HEK293T (cell line): Measurements from ENCODE around the gene C10orf105.

Source experiments
- CTCF ChIA-PET: fragments of 350-600 bp; formaldehyde crosslinking; extraction: SDS; loops from one replicate; lab custom pipeline; 2021; ENCODE audit warnings: antibody characterized with exemption, inconsistent platforms; lab: Yijun Ruan, JAX
- POLR2A ChIA-PET: fragments of 350-600 bp; formaldehyde crosslinking; extraction: SDS; loops from one replicate; lab custom pipeline; 2020; ENCODE audit warnings: antibody characterized with exemption, inconsistent platforms; lab: Yijun Ruan, JAX
- DNase-seq: peaks from one replicate; pipeline ENCODE4 v3.0.0; 2012; ENCODE audit warnings: mixed read lengths; ENCODE audit errors: extremely low spot score
- ARNT ChIP-seq: fragments of 450-650 bp; IDR thresholded peaks from 2 replicates; pipeline ENCODE4 v1.6.1; 2017; ENCODE audit warnings: mild to moderate bottlenecking
- BHLHE40 ChIP-seq: fragments of 450-650 bp; IDR thresholded peaks from 2 replicates; pipeline ENCODE4 v1.6.1; 2016; ENCODE audit warnings: mild to moderate bottlenecking, moderate library complexity, borderline replicate concordance
- CTBP1 ChIP-seq: fragments of 450-650 bp; IDR thresholded peaks from 2 replicates; pipeline ENCODE4 v1.6.1; 2016; ENCODE audit warnings: borderline replicate concordance
- ELF4 ChIP-seq: fragments of 450-650 bp; IDR thresholded peaks from 2 replicates; pipeline ENCODE4 v1.6.1; 2017; ENCODE audit warnings: antibody characterized with exemption
- FOXA1 ChIP-seq: fragments of 450-650 bp; IDR thresholded peaks from 2 replicates; pipeline ENCODE4 v1.6.1; 2016; ENCODE audit warnings: mild to moderate bottlenecking
- FOXK2 ChIP-seq: fragments of 450-650 bp; IDR thresholded peaks from 2 replicates; pipeline ENCODE4 v1.6.1; 2016; ENCODE audit warnings: mild to moderate bottlenecking
- FOXM1 ChIP-seq: fragments of 450-650 bp; IDR thresholded peaks from 2 replicates; pipeline ENCODE4 v1.6.1; 2017; ENCODE audit warnings: mild to moderate bottlenecking, borderline replicate concordance
- HDGF ChIP-seq: fragments of 450-650 bp; IDR thresholded peaks from 2 replicates; pipeline ENCODE4 v1.6.1; 2017; ENCODE audit warnings: antibody characterized with exemption, borderline replicate concordance
- L3MBTL2 ChIP-seq: fragments of 450-650 bp; conservative IDR thresholded peaks from 2 replicates; pipeline ENCODE4 v1.6.1; 2016; ENCODE audit warnings: mild to moderate bottlenecking
- LEF1 ChIP-seq: fragments of 450-650 bp; IDR thresholded peaks from 2 replicates; pipeline ENCODE4 v1.6.1; 2017; ENCODE audit warnings: mild to moderate bottlenecking, borderline replicate concordance
- NFRKB ChIP-seq: fragments of 450-650 bp; IDR thresholded peaks from 2 replicates; pipeline ENCODE4 v1.6.1; 2016; ENCODE audit warnings: mild to moderate bottlenecking, moderate library complexity
- SP1 ChIP-seq: fragments of 450-650 bp; IDR thresholded peaks from 2 replicates; pipeline ENCODE4 v1.6.1; 2017
- SUZ12 ChIP-seq: fragments of 450-650 bp; IDR thresholded peaks from 2 replicates; pipeline ENCODE4 v1.6.1; 2016; ENCODE audit warnings: mild to moderate bottlenecking
- TARDBP ChIP-seq: fragments of 450-650 bp; IDR thresholded peaks from 2 replicates; pipeline ENCODE4 v1.6.1; 2016
- ZNF384 ChIP-seq: fragments of 450-650 bp; IDR thresholded peaks from 2 replicates; pipeline ENCODE4 v1.6.1; 2016
- TF ChIP-seq, protein P1 (sequence below): fragments of 450-650 bp; IDR thresholded peaks from 2 replicates; pipeline ENCODE4 v1.6.1; 2016

C10orf105 gene

DNA sequence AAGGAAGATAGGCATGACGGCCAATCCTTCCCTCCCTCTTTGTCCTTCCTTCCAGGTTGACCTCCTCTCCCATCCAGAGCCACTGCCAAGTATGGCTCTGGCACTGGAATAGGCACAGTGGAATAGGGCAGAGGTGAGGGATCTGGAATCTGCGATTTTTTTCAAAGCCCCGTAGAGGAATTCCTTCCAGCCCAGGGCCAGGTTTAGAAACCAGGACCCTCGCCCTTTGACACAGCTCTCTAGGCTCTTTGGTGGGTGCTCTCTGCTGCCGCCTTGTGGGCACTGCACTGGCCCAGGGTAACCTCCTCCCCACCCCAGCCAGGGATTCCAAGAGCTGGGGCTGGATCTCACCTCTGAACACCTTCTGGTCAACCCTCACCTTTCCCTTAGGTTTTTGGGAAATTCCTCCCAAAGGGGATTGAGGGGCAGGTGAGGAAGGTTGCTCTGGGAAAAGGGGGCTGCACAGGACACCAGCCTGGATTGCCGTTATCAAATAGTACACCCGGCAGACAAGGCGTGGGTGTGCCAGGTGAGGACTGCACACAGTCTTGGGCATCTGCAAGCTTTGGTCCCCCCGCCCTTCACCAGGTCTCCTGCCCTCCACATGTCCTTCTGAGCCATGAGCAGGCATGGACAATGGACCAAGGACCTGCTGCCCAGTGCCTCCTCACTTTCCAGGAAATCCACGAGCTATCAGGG, 22.8 kb downstream of the C10orf105 start:
- TF ChIP-seq FOXM1 (no peak), FOXK2 (no peak), CTBP1 (no peak), SUZ12 (no peak)
- peak; percentile 83 for DNase-seq

DNA sequence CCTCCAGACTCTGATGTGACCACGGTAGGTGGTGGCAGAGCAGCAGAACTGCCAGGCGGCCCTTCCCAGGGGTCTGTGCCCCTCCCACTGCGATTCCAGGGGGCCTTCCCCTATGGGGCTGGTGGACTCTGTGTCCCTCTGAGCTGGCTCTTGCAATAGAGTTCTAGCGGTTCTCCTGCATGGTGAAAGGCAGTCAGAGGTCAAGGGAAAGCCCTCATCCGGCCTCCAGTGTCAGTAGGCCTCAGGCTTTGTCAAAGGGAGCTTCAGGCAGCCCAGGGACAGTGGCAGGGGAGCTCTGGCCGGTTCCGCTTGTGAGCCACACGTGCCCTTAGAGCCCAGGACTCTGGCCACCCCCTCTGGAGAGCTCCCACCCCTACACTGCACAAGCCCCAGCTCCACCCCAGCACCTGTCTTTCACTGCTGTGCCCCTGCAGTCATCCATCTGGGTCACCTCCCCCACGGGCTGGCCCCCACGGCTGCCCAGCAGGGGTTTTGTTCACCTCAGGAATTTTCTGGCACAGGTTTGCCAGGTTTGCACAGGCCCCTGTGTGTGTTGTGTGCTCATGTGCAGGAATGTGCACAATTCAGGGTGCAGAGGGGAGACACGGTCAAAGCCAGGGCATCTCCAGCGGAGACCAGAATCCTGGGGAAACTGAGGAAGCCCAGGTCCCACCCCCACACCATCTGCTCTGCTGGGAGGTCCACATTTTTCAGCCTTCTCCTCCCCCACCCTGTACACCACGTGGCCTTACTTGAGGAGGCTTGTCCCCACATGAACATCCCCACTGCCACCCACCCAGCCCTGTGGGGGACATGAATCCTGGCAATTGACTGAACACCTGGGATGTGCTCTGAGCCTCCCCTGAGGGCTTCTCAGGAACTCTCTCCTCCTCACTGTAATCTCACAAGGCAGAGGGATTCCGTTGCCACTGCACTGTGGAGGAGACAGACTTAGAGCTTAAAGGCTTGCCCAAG, 23.8 kb downstream of the C10orf105 start:
- CTCF ChIA-PET = interaction anchor here (0.6 to 2.8 kb wide), 22 partner anchors 9 to 386 kb away, joined by 3 to 37 read pairs (median 4); no protein-coding TSS in a partner anchor
- POLR2A ChIA-PET = no interaction called here
- TF ChIP-seq HDGF (no peak), CTBP1 (no peak), NFRKB (no peak), LEF1 (no peak), SUZ12 (no peak), FOXA1 (no peak), ELF4 (no peak), FOXK2 (no peak), ARNT (no peak), ZNF384 (no peak), L3MBTL2 (no peak), SP1 (no peak), BHLHE40 (no peak), FOXM1 (no peak), TARDBP (no peak)
- TF ChIP-seq, protein P1, sequence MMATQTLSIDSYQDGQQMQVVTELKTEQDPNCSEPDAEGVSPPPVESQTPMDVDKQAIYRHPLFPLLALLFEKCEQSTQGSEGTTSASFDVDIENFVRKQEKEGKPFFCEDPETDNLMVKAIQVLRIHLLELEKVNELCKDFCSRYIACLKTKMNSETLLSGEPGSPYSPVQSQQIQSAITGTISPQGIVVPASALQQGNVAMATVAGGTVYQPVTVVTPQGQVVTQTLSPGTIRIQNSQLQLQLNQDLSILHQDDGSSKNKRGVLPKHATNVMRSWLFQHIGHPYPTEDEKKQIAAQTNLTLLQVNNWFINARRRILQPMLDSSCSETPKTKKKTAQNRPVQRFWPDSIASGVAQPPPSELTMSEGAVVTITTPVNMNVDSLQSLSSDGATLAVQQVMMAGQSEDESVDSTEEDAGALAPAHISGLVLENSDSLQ = no peak
- no peak for DNase-seq

More for the DNA sequence above, 22.8 kb downstream of the C10orf105 start:
- ChIA-PET CTCF (interaction anchor here (0.6 to 2.8 kb wide), 27 partner anchors 10 to 387 kb away, joined by 3 to 37 read pairs (median 4); no protein-coding TSS in a partner anchor), POLR2A (interaction anchor here (0.6 kb wide), 1 partner anchor 11 kb away, joined by 3 read pairs; no protein-coding TSS in a partner anchor)

DNA sequence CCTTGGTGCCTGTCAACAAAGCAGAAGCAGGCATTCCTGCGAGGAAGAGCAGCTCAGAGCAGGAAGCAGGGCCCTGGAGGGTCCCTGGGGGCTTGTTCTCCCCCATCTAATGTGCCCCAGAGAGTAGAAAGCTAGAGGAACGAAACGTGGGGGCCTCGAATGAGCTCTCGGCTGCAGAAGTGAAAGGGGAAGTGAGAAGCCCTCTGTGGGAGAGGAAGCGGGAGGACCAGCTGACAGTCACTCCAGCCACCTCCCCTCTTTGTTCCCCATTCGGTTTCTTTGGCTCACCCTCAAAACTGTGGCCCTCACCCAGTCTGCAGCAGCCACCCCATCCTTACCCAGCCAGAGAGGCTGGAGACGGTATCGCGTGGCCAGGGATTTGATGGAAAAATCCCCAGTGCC, 25.0 kb downstream of the C10orf105 start:
- no peak for TF ChIP-seq ELF4
- TF ChIP-seq FOXA1 = no peak
- no peak for TF ChIP-seq ZNF384
- TF ChIP-seq BHLHE40 = no peak
- TF ChIP-seq FOXK2 = no peak
- DNase-seq = no peak
- POLR2A ChIA-PET = no interaction called here
- CTCF ChIA-PET = interaction anchor here (0.6 to 1.1 kb wide), 2 partner anchors 13 to 64 kb away, joined by 3 read pairs; no protein-coding TSS in a partner anchor

DNA sequence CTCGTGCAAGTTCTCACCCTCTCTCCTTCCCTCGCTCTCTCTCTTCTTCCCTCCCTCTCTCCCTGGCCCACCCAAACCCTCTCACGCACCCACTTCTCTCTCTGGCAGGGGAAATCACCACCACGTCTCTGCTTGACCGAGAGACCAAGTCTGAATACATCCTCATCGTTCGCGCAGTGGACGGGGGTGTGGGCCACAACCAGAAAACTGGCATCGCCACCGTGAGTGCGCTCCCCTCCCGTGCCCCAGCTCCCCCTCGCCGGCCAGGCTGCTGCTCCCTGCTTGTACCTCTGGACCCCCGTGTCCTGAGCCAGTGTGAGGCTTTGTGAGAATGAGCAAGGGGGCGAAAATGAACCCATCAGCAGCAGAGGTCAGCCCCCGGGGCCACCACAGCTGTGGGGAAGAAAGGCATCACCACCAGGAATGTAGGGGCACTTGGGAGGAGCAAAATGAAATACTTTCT, 25.5 kb downstream of the C10orf105 start:
- POLR2A ChIA-PET = interaction anchor here (0.7 kb wide), 1 partner anchor 72 kb away, joined by 3 read pairs; no protein-coding TSS in a partner anchor
- DNase-seq = no peak

DNA sequence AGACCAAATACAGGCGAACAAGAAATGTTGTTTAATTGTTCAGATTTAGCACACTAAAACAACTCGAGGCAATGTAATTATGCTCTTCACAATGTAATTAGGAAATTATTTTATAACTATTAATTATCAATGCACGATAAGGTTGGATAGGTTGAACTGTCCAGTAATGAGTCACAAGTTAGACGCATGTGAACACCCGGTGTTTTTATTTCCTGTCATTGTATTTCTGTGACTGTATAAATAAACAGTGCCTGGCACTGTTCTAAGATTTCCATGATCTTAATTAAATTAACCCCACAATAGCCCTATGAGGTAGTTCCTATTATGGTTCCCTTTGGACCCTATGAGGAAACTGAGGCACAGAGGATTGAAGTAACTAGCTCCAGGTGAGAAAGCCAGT, 26.2 kb downstream of the C10orf105 start:
- POLR2A ChIA-PET = interaction anchor here (0.7 kb wide), 1 partner anchor 71 kb away, joined by 3 read pairs; no protein-coding TSS in a partner anchor
- DNase-seq = no peak
- CTCF ChIA-PET = interaction anchor here (0.6 to 1.6 kb wide), 3 partner anchors 15 to 80 kb away, joined by 3 to 8 read pairs (median 4); partner anchors contain the start of gene VSIR
- TF ChIP-seq, protein P1 = no peak
- TF ChIP-seq ARNT (no peak), L3MBTL2 (no peak), SUZ12 (no peak), ELF4 (no peak), ZNF384 (no peak), FOXK2 (no peak), BHLHE40 (no peak), FOXM1 (no peak), HDGF (no peak), TARDBP (no peak), FOXA1 (no peak), SP1 (no peak), CTBP1 (no peak), LEF1 (no peak), NFRKB (no peak)

More for the DNA sequence above, 25.5 kb downstream of the C10orf105 start:
- CTCF ChIA-PET = interaction anchor here (1.0 to 1.1 kb wide), 2 partner anchors 14 to 69 kb away, joined by 3 to 4 read pairs; no protein-coding TSS in a partner anchor
- TF ChIP-seq ARNT = no peak
- TF ChIP-seq ELF4 = no peak
- TF ChIP-seq TARDBP = no peak
- no peak for TF ChIP-seq L3MBTL2
- TF ChIP-seq, protein P1 = no peak
- TF ChIP-seq CTBP1 = no peak
- no peak for TF ChIP-seq ZNF384
- TF ChIP-seq SP1 = no peak
- no peak for TF ChIP-seq FOXM1
- no peak for TF ChIP-seq HDGF
- no peak for TF ChIP-seq FOXA1
- TF ChIP-seq SUZ12 = no peak
